Stomach (tissue), 9 donors: Measurements from ENCODE around the gene TM4SF18. TPM values are rescaled to one million over a fixed set of nuclear protein-coding genes. Genes with fewer than 3 reads are reported as not detected.

Source experiments
- DNase-seq, 2 donors: peaks; one replicate each; pipeline versions ENCODE4 v3.0.0 to v3.0.0-alpha.2; 2013 to 2019
- H3K27ac ChIP-seq, 5 donors: fragments of 200-600 bp in 4 of 5; sonication (generic) in 4 of 5; one replicate each; pipeline ENCODE4 v1.5.1; 2013 to 2019; ENCODE audit warnings: mild to moderate bottlenecking in 1 of 5, moderate library complexity in 1 of 5
- H3K27me3 ChIP-seq, 3 donors: fragments of 200-600 bp; sonication (generic); one replicate each; pipeline ENCODE4 v1.5.1; 2017 to 2019; ENCODE audit warnings: mixed run types in 1 of 3
- H3K36me3 ChIP-seq, 4 donors: fragments of 200-600 bp; sonication (generic); 1 replicate in 3 of 4; 2 replicates in 1 of 4; pipeline ENCODE4 v1.5.1; 2016 to 2019
- H3K4me1 ChIP-seq, 4 donors: fragments of 200-600 bp; sonication (generic); one replicate each; pipeline ENCODE4 v1.5.1; 2016 to 2019
- H3K4me3 ChIP-seq, 4 donors: fragments of 200-600 bp; sonication (generic) in 3 of 4; one replicate each; pipeline ENCODE4 v1.5.1; 2016 to 2019; ENCODE audit warnings: mild to moderate bottlenecking in 1 of 4
- H3K9me3 ChIP-seq, 4 donors: fragments of 200-600 bp; sonication (generic); one replicate each; pipeline ENCODE4 v1.5.1; 2016 to 2019
- CTCF ChIP-seq, 7 experiments: fragments of 450-650 bp in 4 of 7; fragments of 200-600 bp in 3 of 7; sonication (generic) in 3 of 7; IDR thresholded peaks; one replicate each; pipeline ENCODE4 v1.5.1; 2016 to 2019; ENCODE audit warnings: antibody characterized with exemption in 7 of 7, control low read depth in 2 of 7, mild to moderate bottlenecking in 1 of 7
- EP300 ChIP-seq: sonication (generic); formaldehyde crosslinking; IDR thresholded peaks from one replicate; pipeline ENCODE4 v1.6.1; 2017; ENCODE audit warnings: antibody characterized with exemption
- POLR2A ChIP-seq, 4 donors: fragments of 450-650 bp; IDR thresholded peaks; one replicate each; pipeline ENCODE4 v1.6.1; 2016; ENCODE audit warnings: antibody characterized with exemption in 4 of 4, control low read depth in 2 of 4, mild to moderate bottlenecking in 1 of 4, moderate library complexity in 1 of 4
- POLR2AphosphoS5 ChIP-seq, 3 donors: sonication (generic); formaldehyde crosslinking; IDR thresholded peaks; one replicate each; pipeline ENCODE4 v1.6.1; 2016; ENCODE audit warnings: antibody characterized with exemption in 3 of 3
- WGBS, 5 donors: extraction: QIAGEN DNeasy Blood & Tissue Kit in 3 of 5; methylation state at CpG; one replicate each; pipeline versions ENCODE4 v1.1.5 to v1.1.7; 2013 to 2018; 5-methylcytosine and 5-hydroxymethylcytosine counted together
- intact Hi-C: fragments of 100-400 bp; cut with DNase I; formaldehyde crosslinking; loops from one replicate; pipeline ENCODE4 v1.15.1; 2023; ENCODE audit warnings: low total_unique reads
- polyA plus RNA-seq, 3 donors: library from polyadenylated mRNA; stranded (reverse); fragments of 200-250 nt; gene quantifications; one replicate each; pipeline ENCODE4 v1.2.3, GENCODE V29; 2013
- total RNA-seq, 5 donors: library from RNA; depleted of rRNA; stranded (reverse); fragments of >200 nt; gene quantifications; one replicate each; pipeline versions ENCODE4 v1.1.0 to v1.2.3, GENCODE V29; 2014 to 2016
- donor health status: healthy with polysubstance abuse.
- donor health status: Bipolar disorder and iron deficiency.
- donor health status: healthy.

The TM4SF18 gene
- total and polyA plus RNA-seq, 8 donors = 0.45 to 26.1 (median 1.8) TPM; not detected in 1

GRCh38 chr3:149373235-149374125, 40.0 kb upstream of the TM4SF18 start:
- TF ChIP-seq POLR2A (IDR thresholded peaks at IDR 0.05) = no peak
- peak in 2 of 3 donors; percentile 21 to 27 for TF ChIP-seq POLR2AphosphoS5 (IDR thresholded peaks at IDR 0.05)
- intact Hi-C loops = no loop called here
- WGBS, 5 donors = 12 to 44% (median 32%) methylated on average over 2 of the region's 2 CpGs
- DNase-seq = no peak
- Histone ChIP-seq H3K4me1 (peaks cover 40 to 79% (median 61%) of the 10 kb centered on the region in 4 donors), H3K27ac (peak overlapping the region in 4 of 5 donors; percentile 55 to 93 (median 74)), H3K4me3 (peak overlapping the region in 2 of 4 donors; percentile 40 to 55), H3K36me3 (peaks cover 0 to 28% (median 13%) of the 10 kb centered on the region in 4 donors), H3K27me3 (no peaks in the 10 kb centered on the region), H3K9me3 (no peaks in the 10 kb centered on the region)

- intact Hi-C loops = no loop called here
- Histone ChIP-seq H3K4me3 (peak overlapping the region in 1 of 4 donors; percentile 23), H3K27me3 (no peaks in the 10 kb centered on the region), H3K4me1 (peaks cover 34 to 84% (median 58%) of the 10 kb centered on the region in 4 donors), H3K27ac (peak overlapping the region; percentile 31 to 93 (median 69)), H3K9me3 (no peaks in the 10 kb centered on the region), H3K36me3 (peaks cover 0 to 28% (median 13%) of the 10 kb centered on the region in 4 donors)
- no peak for DNase-seq
- 73 to 80% (median 77%) methylated on average over 2 of the region's 2 CpGs for WGBS, 5 donors
- TF ChIP-seq CTCF (IDR thresholded peaks at IDR 0.05) (no peak), POLR2A (IDR thresholded peaks at IDR 0.05) (no peak), EP300 (no peak), POLR2AphosphoS5 (IDR thresholded peaks at IDR 0.05) (no peak)
Measured at GRCh38 chr3:149371723-149372114, 38.3 kb upstream of the TM4SF18 start.

- H3K27ac ChIP-seq = peak overlapping the region; percentile 61 to 93 (median 69)
- TF ChIP-seq CTCF (IDR thresholded peaks at IDR 0.05) (no peak), POLR2AphosphoS5 (IDR thresholded peaks at IDR 0.05) (peak in 2 of 3 donors; percentile 1 to 17)
- DNase-seq = no peak
- H3K9me3 ChIP-seq = no peaks in the 10 kb centered on the region
- H3K36me3 ChIP-seq = peaks cover 0 to 28% (median 13%) of the 10 kb centered on the region in 4 donors
- no peaks in the 10 kb centered on the region for H3K27me3 ChIP-seq
- peak overlapping the region in 1 of 4 donors; percentile 23 for H3K4me3 ChIP-seq
- H3K4me1 ChIP-seq = peaks cover 34 to 84% (median 57%) of the 10 kb centered on the region in 4 donors
- intact Hi-C loops = no loop called here
- WGBS, 5 donors = 41 to 51% (median 43%) methylated on average over 7 of the region's 7 CpGs
Measured at GRCh38 chr3:149371001-149371722, 37.7 kb upstream of the TM4SF18 start.

GRCh38 chr3:149369991-149370866, 36.8 kb upstream of the TM4SF18 start:
- Histone ChIP-seq H3K9me3 (no peaks in the 10 kb centered on the region), H3K27ac (peak overlapping the region in 4 of 5 donors; percentile 68 to 93 (median 78)), H3K27me3 (no peaks in the 10 kb centered on the region), H3K4me3 (peak overlapping the region in 1 of 4 donors; percentile 23), H3K36me3 (peaks cover 0 to 27% (median 13%) of the 10 kb centered on the region in 4 donors), H3K4me1 (peaks cover 34 to 80% (median 55%) of the 10 kb centered on the region in 4 donors)
- 29 to 42% (median 36%) methylated on average over 3 of the region's 3 CpGs for WGBS, 5 donors
- intact Hi-C loops = no loop called here
- DNase-seq = no peak
- TF ChIP-seq POLR2AphosphoS5 (IDR thresholded peaks at IDR 0.05) = no peak
- no peak for TF ChIP-seq EP300
- TF ChIP-seq POLR2A (IDR thresholded peaks at IDR 0.05) = no peak
- no peak for TF ChIP-seq CTCF (IDR thresholded peaks at IDR 0.05)
